DMS153 treated with DMSO at 0.1 percent for 48 hours (cell line): ENCODE measurements around the gene FAM210A.

ENCODE experiments used
- DNase-seq: peaks from one replicate; lab custom pipeline; 2025; ENCODE audit not compliant: unreplicated experiment; lab: John Stamatoyannopoulos, UW

Gene FAM210A

GRCh38 chr18:13623348-13623747 lies 103.0 kb downstream of the FAM210A start:
- DNase-seq = no peak

DNA sequence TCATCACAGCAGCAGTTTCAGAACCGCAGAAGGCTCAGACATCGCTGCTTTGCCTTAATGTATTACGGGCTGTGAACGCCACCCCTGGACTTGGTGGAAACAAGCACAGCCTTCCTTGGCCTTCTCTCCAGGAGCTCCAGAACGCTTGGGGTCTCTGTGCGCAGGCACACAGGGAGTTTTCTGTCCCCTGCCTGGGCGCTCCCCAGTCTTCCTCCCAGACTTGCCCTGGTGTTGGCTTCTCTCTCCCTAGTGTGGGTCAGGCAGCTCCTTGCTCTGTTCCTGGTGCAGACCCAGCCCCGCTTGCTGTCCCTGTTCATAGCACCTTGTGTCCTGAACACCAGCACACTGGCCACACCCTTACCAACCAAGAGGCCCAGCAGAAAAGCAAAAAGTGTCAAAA lies 103.6 kb downstream of the FAM210A start:
- DNase-seq = no peak

GRCh38 chr18:13621886-13622619 lies 104.3 kb downstream of the FAM210A start:
- DNase-seq = no peak

DNA sequence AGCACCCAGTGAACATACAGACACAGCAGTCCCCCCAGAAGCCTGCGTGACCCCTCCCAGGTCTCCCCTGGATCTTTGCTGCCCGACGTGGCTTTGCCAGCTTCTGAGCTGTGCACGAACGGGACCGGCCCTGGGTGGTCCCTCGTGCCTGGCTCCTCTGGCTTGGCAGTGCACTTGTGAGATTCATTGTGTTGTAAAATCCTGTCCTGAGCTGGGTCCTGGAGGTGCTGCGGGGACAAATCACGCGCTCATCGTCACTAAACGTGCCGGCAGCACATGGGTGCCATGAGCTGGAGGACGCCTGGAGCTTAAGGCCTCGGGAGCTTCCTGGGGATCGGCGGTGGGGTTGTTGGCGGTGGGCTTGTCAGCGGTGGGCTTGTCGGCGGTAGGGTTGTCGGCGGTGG lies 104.9 kb downstream of the FAM210A start:
- DNase-seq = no peak

DNA sequence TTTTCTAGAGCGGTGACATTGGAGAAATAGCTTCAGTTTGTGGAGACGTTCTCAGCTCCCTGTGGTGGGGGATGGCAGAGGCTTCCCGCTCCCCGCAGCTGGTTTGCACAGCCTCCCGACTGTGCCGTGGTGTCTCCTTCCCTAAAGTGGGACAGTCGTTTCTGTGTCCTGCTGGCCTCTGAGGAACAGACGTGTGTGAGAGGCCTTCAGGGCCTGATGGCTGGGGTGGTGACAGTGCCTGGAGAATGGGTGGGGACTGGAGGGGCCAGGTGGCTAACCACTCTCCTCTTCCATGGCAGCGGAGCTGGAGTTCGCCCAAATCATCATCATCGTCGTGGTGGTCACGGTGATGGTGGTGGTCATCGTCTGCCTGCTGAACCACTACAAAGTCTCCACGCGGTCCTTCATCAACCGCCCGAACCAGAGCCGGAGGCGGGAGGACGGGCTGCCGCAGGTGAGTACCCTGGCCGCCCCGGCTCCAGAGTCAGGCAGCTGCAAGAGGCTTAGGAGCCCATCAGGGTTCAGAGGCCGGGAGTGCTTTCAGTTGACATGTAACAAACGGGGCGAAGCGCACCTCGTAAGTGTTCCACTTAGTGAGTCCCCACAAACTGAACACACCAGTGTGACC lies 105.4 kb downstream of the FAM210A start:
- no peak for DNase-seq

GRCh38 chr18:13620206-13620672 lies 106.1 kb downstream of the FAM210A start:
- DNase-seq = no peak

DNA sequence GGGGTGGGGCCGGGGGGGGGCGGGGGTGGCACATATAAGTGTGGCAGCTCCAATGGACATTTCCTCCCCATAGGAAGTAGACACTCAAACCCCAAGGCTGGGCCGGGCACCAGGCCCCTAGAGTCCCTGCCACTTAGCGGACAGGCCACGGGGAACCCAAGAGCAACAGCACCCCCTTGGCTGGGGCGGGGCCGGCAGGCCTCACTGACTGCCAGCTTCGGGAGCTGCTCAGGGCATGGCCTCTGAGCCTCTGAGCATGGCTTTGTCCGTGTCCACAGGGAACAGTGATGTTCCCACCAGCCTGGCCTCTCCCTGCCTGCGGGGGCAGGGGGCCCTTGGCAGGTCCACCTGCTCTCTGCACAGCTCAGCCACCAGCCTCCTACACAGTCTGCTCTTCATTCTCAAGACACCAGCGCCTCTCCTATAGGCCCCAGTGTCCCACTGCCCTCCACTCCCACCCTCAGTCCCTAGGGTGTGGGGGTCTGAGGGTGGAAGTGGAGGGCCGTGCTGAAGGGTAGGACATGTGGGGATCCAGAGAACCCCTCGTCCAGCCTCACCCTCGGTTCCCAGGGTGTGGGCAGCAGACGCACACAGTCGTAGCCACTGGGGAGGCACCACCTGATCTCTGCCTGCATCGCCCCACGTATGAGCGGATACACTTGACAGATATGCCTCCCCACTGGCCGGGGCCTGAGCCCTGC lies 106.7 kb downstream of the FAM210A start:
- no peak for DNase-seq

GRCh38 chr18:13618760-13619438 lies 107.5 kb downstream of the FAM210A start:
- DNase-seq = no peak

GRCh38 chr18:13617826-13618515 lies 108.4 kb downstream of the FAM210A start:
- no peak for DNase-seq

DNA sequence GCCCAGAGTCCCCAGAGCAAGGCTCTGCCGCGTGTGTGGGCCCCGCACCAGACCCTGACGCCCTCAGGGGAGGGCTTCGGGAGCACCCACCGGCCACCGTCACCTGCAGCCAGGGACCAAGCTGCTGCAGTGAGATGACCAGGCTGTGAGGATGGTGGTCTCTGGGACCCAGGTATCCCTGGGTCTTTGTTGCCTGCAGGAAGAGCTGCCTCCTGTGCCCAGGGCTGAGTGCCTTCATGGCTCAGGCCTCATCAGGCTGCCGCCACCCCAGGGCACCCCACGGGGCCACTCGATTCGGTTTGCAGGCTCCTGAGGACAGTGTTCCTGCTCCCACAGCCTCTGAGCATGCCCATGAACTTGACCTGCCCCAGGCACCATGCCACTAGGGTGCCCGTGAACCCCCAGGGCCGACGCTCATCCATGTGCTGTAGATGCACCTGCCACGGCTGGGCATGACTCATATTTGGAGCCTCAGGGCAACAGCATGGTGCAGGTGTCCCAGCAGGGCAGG lies 109.8 kb downstream of the FAM210A start:
- DNase-seq = no peak

- DNase-seq = no peak
Observed at GRCh38 chr18:13616041-13616440, 110.3 kb downstream of the FAM210A start.

DNA sequence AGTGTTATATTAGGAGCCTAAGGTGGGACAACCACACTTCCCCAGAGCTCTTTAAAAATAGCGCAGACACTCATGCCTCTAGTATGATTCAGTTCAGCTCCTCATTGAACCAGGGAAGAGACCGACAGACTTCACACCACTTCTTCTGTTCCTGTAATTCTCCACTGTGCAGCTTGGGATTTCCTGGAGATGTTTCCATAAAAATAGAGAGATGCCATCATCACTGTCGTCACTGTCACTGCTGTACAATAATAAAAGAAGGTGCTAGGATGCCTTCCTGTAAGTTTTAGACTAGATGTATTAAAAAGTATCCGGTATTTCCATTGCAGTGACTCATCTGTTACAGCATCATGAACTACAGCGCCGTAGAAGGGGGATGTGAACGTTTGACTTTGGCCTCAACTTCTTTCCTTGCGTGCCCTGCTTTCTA lies 110.9 kb downstream of the FAM210A start:
- DNase-seq = no peak

DNA sequence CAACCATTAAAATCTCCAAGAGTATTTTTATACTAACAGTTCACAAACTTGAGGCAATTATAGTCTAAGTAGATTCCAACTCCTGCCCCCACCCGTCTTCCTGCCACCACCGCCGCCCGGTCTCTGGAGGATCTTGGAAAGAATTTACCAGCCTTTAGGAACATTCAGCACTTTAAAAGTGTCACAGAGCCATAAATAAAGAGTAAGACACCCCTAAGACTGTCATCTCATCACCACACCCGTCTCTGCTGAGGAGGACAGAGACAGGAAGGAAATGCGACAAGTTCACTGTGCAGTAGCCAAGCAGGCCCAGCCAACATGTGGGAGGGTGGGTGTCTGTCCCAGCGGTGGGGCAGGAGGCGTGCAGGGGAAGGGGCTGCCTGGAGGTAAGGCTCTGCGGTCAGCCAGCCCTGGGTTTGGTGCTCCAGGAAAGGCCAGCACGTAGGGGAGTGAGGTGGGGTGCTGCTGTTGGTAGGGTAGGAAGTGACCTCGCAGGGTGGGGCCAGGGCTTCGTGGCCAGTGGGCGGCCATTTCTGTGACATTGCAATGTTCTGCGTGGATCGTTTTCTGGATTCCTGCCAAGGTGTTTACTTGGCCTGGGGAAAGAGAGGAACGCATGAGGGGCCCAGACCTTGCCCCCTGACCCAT lies 111.6 kb downstream of the FAM210A start:
- no peak for DNase-seq

- no peak for DNase-seq
Observed at GRCh38 chr18:13613591-13614501, 112.5 kb downstream of the FAM210A start.
